HUES64 (cell line): ENCODE data around the gene PTPN11.
A peak's percentile ranks its signal among the peaks of the same experiment; 100 is the strongest.
"Not testable (repeated sequence)": the region's sequence is repeated elsewhere in the genome, so short reads cannot be mapped to it uniquely, and the experiment has no call there.

Source experiments
- H3K27ac ChIP-seq: 2 replicates; pipeline ENCODE4 v1.7.0; 2013; ENCODE audit warnings: low read depth, low read length, inconsistent platforms
- H3K27me3 ChIP-seq: 2 replicates; pipeline ENCODE4 v1.6.1; 2013; ENCODE audit warnings: mild to moderate bottlenecking, low read length; ENCODE audit not compliant: insufficient read depth
- H3K36me3 ChIP-seq: 2 replicates; pipeline ENCODE4 v1.6.1; 2013; ENCODE audit warnings: mild to moderate bottlenecking, low read length; ENCODE audit not compliant: insufficient read depth
- H3K4me1 ChIP-seq: 2 replicates; pipeline ENCODE4 v1.6.1; 2013; ENCODE audit warnings: mild to moderate bottlenecking, low read length, moderate library complexity; ENCODE audit not compliant: insufficient read depth
- H3K4me3 ChIP-seq: 2 replicates; pipeline ENCODE4 v1.5.1; 2013; ENCODE audit warnings: mild to moderate bottlenecking, low read length, moderate library complexity
- H3K9ac ChIP-seq: 2 replicates; pipeline ENCODE4 v1.6.1; 2013; ENCODE audit warnings: mild to moderate bottlenecking, low read depth, low read length
- H3K9me3 ChIP-seq: 2 replicates; pipeline ENCODE4 v1.6.1; 2013; ENCODE audit warnings: low read depth, low read length; ENCODE audit not compliant: insufficient read depth
- WGBS: fragments of 150-250, 120-280 bp; methylation state at CpG from one replicate; pipeline ENCODE4 v1.1.7; 2013; ENCODE audit warnings: missing lambda C conversion rate; 5-methylcytosine and 5-hydroxymethylcytosine counted together

The PTPN11 gene

GRCh38 chr12:112389228-112389627, 29.5 kb upstream of the PTPN11 start:
- no peak overlapping the region for H3K27ac ChIP-seq
- H3K4me3 ChIP-seq, result no peak overlapping the region
- no peaks in the 10 kb centered on the region for H3K9me3 ChIP-seq
- 0 out of 2 replicates have a peak, but pooled peaks cover 3% of the 10 kb centered on the region for H3K4me1 ChIP-seq
- WGBS, result 91% methylated on average over 4 of the region's 4 CpGs
- H3K27me3 ChIP-seq, result no peaks in the 10 kb centered on the region
- no peaks in the 10 kb centered on the region for H3K36me3 ChIP-seq
- H3K9ac ChIP-seq, result no peak overlapping the region

- not testable (repeated sequence) for H3K27ac ChIP-seq, H3K4me3 ChIP-seq, H3K9ac ChIP-seq, H3K36me3 ChIP-seq, H3K9me3 ChIP-seq, H3K27me3 ChIP-seq, H3K4me1 ChIP-seq
- 94% methylated on average over 2 of the region's 4 CpGs for WGBS
These were observed 28.7 kb upstream of the PTPN11 start for GRCh38 chr12:112389922-112390654.

- no peaks in the 10 kb centered on the region for H3K27me3 ChIP-seq
- H3K9me3 ChIP-seq, result no peaks in the 10 kb centered on the region
- no peak overlapping the region for H3K9ac ChIP-seq
- H3K27ac ChIP-seq, result no peak overlapping the region
- 96% methylated on average over 1 of the region's 1 CpG for WGBS
- no peaks in the 10 kb centered on the region for H3K36me3 ChIP-seq
- H3K4me1 ChIP-seq, result no peaks in the 10 kb centered on the region
- no peak overlapping the region for H3K4me3 ChIP-seq
These were observed 25.4 kb upstream of the PTPN11 start for GRCh38 chr12:112393328-112393727.

GRCh38 chr12:112401054-112401453, 17.7 kb upstream of the PTPN11 start:
- Histone ChIP-seq H3K36me3 (peaks cover 24% of the 10 kb centered on the region), H3K9me3 (no peaks in the 10 kb centered on the region), H3K4me3 (no peak overlapping the region), H3K27ac (no peak overlapping the region), H3K27me3 (no peaks in the 10 kb centered on the region), H3K9ac (no peak overlapping the region), H3K4me1 (no peaks in the 10 kb centered on the region)
- WGBS, result 95% methylated on average over 5 of the region's 5 CpGs

- Histone ChIP-seq H3K4me1 (no peaks in the 10 kb centered on the region; the same call in 1 of the 2 replicates), H3K36me3 (peaks cover 34% of the 10 kb centered on the region), H3K27ac (no peak overlapping the region), H3K9me3 (no peaks in the 10 kb centered on the region), H3K9ac (no peak overlapping the region), H3K27me3 (no peaks in the 10 kb centered on the region), H3K4me3 (no peak overlapping the region)
- 77% methylated on average over 3 of the region's 5 CpGs for WGBS
These were observed 16.7 kb upstream of the PTPN11 start for GRCh38 chr12:112401903-112402498.

- Histone ChIP-seq H3K27ac (no peak overlapping the region), H3K9ac (no peak overlapping the region), H3K27me3 (no peaks in the 10 kb centered on the region), H3K9me3 (no peaks in the 10 kb centered on the region), H3K4me1 (no peaks in the 10 kb centered on the region; the same call in 1 of the 2 replicates), H3K4me3 (peak overlapping the region; percentile 82; the same call in 1 of the 2 replicates), H3K36me3 (peaks cover 49% of the 10 kb centered on the region)
- 94% methylated on average over 9 of the region's 11 CpGs for WGBS
These were observed 11.9 kb upstream of the PTPN11 start for GRCh38 chr12:112406519-112407488.

- Histone ChIP-seq H3K4me3 (peak overlapping the region; percentile 82), H3K36me3 (peaks cover 49% of the 10 kb centered on the region), H3K9ac (peak overlapping the region; percentile 98; the same call in 1 of the 2 replicates)
These were observed 11.1 kb upstream of the PTPN11 start for GRCh38 chr12:112407683-112408082.

GRCh38 chr12:112408621-112409020, 10.1 kb upstream of the PTPN11 start:
- Histone ChIP-seq H3K9me3 (no peaks in the 10 kb centered on the region), H3K4me1 (no peaks in the 10 kb centered on the region; the same call in 1 of the 2 replicates), H3K4me3 (peak overlapping the region; percentile 82), H3K27ac (peak overlapping the region; percentile 92), H3K36me3 (peaks cover 49% of the 10 kb centered on the region), H3K27me3 (no peaks in the 10 kb centered on the region; the same call in 1 of the 2 replicates), H3K9ac (peak overlapping the region; percentile 98)
- WGBS, result 8% methylated on average over 5 of the region's 5 CpGs

More at GRCh38 chr12:112407683-112408082, 11.1 kb upstream of the PTPN11 start:
- not testable (repeated sequence) for H3K9me3 ChIP-seq, H3K27me3 ChIP-seq, H3K4me1 ChIP-seq, H3K27ac ChIP-seq
- 92% methylated on average over 6 of the region's 6 CpGs for WGBS

GRCh38 chr12:112409064-112409905, 9.5 kb upstream of the PTPN11 start, which contains the start of gene RPL6:
TSS of gene RPL6 (minus strand) at chr12:112409605. CDS start at chr12:112408656, 949 bp downstream.
- H3K27ac ChIP-seq, result peak within 1 kb of the TSS; percentile 92
- WGBS, result 11% methylated on average over 46 of the region's 46 CpGs
- peak within 1 kb of the TSS; percentile 82 for H3K4me3 ChIP-seq
- no peaks in the 10 kb centered on the region; the same call in 1 of the 2 replicates for H3K4me1 ChIP-seq
- H3K9ac ChIP-seq, result peak within 1 kb of the TSS; percentile 98
- H3K36me3 ChIP-seq, result peaks cover 42% of the 10 kb centered on the region
- no peaks in the 10 kb centered on the region for H3K9me3 ChIP-seq
- no peaks in the 10 kb centered on the region; the same call in 1 of the 2 replicates for H3K27me3 ChIP-seq

- H3K27me3 ChIP-seq, result no peaks in the 10 kb centered on the region; the same call in 1 of the 2 replicates
- no peak overlapping the region for H3K9ac ChIP-seq
- H3K9me3 ChIP-seq, result no peaks in the 10 kb centered on the region
- H3K36me3 ChIP-seq, result peaks cover 37% of the 10 kb centered on the region
- WGBS, result 98% methylated on average over 11 of the region's 14 CpGs
- no peak overlapping the region for H3K4me3 ChIP-seq
- H3K4me1 ChIP-seq, result no peaks in the 10 kb centered on the region; the same call in 1 of the 2 replicates
- no peak overlapping the region for H3K27ac ChIP-seq
These were observed 8.9 kb upstream of the PTPN11 start for GRCh38 chr12:112409906-112410244.
